GM12892 (cell line): ENCODE results near the gene STAB2.

ENCODE experiments used
- POLR2AphosphoS5 ChIP-seq: IDR thresholded peaks from 2 replicates; pipeline ENCODE4 v1.6.1; 2011; ENCODE audit warnings: low read depth, low read length, control low read depth
- TAF1 ChIP-seq: IDR thresholded peaks from 2 replicates; pipeline ENCODE4 v1.6.1; 2011; ENCODE audit warnings: low read depth, mild to moderate bottlenecking, control low read depth, low read length, borderline replicate concordance

- no peak for TF ChIP-seq POLR2AphosphoS5
- TF ChIP-seq TAF1 = no peak
These were observed 178.2 kb downstream of the STAB2 start for GRCh38 chr12:103765322-103765721.
